ENCODE measurements around the gene GRPEL2. TPM values are rescaled to one million over a fixed set of nuclear protein-coding genes. Genes with fewer than 3 reads are reported as not detected.

GRPEL2 gene, protein sequence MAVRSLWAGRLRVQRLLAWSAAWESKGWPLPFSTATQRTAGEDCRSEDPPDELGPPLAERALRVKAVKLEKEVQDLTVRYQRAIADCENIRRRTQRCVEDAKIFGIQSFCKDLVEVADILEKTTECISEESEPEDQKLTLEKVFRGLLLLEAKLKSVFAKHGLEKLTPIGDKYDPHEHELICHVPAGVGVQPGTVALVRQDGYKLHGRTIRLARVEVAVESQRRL
- 1 to 10 TPM in 5 of 6 donors, under 1 TPM in 1; 0.49 to 3.4 (median 2.0) TPM for polyA plus RNA-seq (ENCODE audit: low read depth in 6 of 6)

DNA sequence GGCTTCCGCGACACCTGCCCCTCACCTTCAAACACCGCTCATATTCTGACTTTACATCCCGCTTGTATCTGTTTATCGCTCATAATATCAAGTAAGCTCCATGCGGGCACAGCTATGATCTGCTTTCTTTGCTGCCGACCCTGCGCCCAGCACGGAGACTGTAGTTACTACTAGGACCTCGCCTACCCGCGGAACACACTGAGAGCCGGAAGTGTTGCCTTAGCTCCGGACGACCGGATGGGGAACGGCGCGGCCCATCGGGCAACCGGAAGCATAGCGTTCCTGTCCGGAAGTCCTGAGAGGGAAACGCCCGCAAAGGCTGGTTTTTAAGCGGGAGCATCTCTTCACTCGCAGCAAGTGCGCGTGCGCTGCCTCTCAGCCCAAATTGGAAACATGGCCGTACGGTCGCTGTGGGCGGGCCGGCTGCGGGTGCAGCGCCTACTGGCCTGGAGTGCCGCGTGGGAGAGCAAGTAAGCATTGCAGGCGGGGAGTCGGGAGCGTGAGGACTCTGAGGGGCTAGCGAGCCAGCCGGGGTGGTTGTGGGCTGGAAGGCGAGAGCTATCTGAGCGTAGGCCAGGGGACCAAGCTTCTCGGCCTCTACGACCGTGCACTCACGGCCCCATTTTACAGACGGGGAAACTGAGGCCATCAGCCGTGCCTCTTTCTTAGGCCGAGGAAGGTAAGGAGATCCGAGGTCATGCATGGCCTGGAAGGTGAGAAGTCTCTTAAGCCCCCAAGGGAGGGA is at the start of gene GRPEL2:
TSS of gene GRPEL2 (plus strand) at position 353 of the 745 bp plus-strand sequence. CDS start at position 394, 41 bp downstream.
- ATAC-seq (ENCODE audit: low read depth in 2 of 2) (peak; percentile 82 to 84), DNase-seq (peak; percentile 75)
- peaks cover 19 to 23% (median 22%) of the 10 kb centered on the region in 3 donors for H3K4me1 Mint-ChIP-seq
- peaks cover 8 to 20% of the 10 kb centered on the region in 2 donors for H3K36me3 Mint-ChIP-seq
- H3K9me3 Mint-ChIP-seq = peaks cover 0 to 6% (median 0%) of the 10 kb centered on the region in 7 donors
- no peaks in the 10 kb centered on the region for H3K27me3 Mint-ChIP-seq
- H3K27ac Mint-ChIP-seq = peak within 1 kb of the TSS; percentile 77 to 92 (median 89)
- H3K4me3 Mint-ChIP-seq = peak within 1 kb of the TSS; percentile 84 to 97 (median 90)

DNA sequence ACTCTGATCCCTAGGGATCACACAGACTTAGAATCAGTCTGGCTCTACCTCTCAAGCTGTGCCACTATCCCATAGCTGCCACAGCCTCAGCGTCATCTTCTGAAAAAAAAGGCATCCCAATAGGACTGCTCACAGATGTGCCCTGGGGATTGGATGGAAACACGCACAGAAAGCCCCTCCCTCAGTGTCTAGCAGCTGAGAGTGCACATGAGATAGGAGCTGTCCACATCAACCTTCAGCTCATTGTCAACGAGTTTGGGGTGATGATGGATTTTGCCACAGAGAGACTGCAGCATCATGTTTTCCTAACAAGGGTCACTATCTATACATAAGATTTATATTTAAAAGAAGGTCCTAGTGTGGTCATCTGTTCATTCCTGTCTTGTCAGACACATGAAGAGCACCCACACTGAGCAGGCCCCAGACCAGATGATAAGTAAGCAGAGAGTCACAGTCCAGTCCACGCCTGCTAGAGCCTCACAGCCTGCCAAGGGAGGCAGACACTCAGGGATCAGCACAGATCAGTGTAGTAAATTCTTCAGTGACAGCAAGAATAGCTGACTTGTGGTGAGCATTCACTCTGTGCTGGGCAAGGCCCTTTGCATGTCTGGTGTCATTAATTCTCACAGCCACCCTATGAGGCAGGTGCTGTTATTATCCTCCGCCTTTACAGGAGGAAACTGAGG is 47.8 kb upstream of the GRPEL2 start:
- no peak for ATAC-seq (ENCODE audit: low read depth in 2 of 2)
- Mint-ChIP-seq H3K9me3 (no peaks in the 10 kb centered on the region), H3K4me3 (no peak overlapping the region), H3K27ac (no peak overlapping the region), H3K27me3 (peaks cover 23 to 41% (median 26%) of the 10 kb centered on the region in 3 donors), H3K4me1 (peaks cover 10 to 22% (median 12%) of the 10 kb centered on the region in 3 donors), H3K36me3 (no peaks in the 10 kb centered on the region)
- DNase-seq = no peak

DNA sequence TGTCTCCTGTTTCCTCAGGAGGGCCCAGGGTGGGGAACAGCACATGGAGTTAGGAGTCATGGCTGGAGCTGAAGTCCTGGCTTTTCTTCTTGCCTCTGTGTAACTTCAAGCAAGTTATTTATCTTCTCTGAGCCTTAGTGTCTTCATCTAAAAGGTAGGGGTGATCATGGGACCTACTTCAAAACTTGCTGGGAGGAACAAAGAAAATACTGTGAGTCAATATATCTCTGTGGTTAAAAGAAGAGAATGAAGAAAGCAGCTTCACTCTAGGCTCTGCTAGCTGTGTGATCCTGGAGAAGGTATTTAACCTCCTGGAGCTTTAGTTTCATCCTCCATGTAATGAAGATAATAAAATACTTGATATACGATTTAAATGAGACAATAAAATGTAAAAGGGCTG is 47.1 kb upstream of the GRPEL2 start:
- Mint-ChIP-seq H3K36me3 (no peaks in the 10 kb centered on the region), H3K4me1 (peaks cover 10 to 22% (median 12%) of the 10 kb centered on the region in 3 donors), H3K9me3 (no peaks in the 10 kb centered on the region), H3K27me3 (peaks cover 23 to 42% (median 30%) of the 10 kb centered on the region in 3 donors), H3K4me3 (no peak overlapping the region), H3K27ac (no peak overlapping the region)
- ATAC-seq (ENCODE audit: low read depth in 2 of 2) (no peak), DNase-seq (no peak)

DNA sequence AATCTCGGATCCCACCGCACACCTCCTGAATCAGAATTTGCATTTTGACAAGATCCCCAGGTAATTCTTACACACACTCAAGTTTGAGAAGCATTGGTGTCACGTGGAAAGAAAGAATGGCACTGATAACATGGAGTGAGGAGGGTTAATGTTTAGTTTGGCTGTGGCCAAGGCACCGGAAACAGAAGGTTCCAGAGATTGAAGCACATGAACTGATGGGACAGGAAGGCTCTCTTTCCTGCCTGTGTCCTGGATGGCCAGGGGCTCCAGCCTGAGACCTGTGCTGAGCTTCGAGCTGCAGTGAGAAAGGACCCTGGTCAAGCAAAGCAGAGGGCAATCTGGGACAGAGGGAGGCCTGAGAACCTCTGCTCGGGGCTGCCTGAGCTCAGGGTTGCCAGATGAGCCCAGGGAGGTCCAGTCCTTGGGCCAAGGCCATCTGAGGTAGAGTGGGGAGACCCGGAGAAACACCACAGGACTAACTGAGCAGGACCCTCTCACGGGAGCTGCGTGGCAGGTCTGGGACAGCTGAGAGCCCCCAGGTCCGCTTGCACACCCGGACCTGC is 46.4 kb upstream of the GRPEL2 start:
- H3K4me1 Mint-ChIP-seq = peaks cover 10 to 22% (median 12%) of the 10 kb centered on the region in 3 donors
- H3K9me3 Mint-ChIP-seq = no peaks in the 10 kb centered on the region
- no peak for DNase-seq
- no peak for ATAC-seq (ENCODE audit: low read depth in 2 of 2)
- H3K36me3 Mint-ChIP-seq = no peaks in the 10 kb centered on the region
- peaks cover 27 to 42% (median 30%) of the 10 kb centered on the region in 3 donors for H3K27me3 Mint-ChIP-seq
- H3K4me3 Mint-ChIP-seq = no peak overlapping the region
- H3K27ac Mint-ChIP-seq = peak overlapping the region in 1 of 6 donors; percentile 37

DNA sequence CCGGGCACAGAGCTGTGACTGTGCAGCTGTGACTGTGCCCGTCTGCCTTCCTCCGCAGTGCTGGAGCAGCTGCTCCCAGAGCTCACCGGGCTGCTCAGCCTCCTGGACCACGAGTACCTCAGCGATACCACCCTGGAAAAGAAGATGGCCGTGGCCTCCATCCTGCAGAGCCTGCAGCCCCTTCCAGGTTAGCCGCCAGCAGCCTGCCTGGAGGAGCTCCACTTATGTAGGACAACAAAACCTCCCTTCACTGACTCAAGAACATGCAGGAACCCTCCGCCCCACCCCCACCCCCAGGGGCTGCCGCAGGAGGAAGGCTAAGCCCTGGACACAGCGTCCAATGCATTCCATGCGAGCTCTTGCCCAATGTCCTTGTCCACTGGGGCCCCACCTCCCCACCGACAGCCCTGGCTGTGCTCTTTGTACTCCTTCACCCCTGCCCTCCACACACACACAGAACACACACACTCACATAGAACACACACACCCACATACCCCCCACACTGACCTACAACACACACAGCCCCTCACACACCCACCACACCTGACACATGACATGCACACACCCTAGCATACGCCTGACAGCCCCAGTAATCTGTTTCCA is 45.7 kb upstream of the GRPEL2 start:
- Mint-ChIP-seq H3K4me1 (peaks cover 10 to 22% (median 12%) of the 10 kb centered on the region in 3 donors), H3K9me3 (no peaks in the 10 kb centered on the region), H3K27me3 (peaks cover 28 to 42% (median 30%) of the 10 kb centered on the region in 3 donors), H3K36me3 (no peaks in the 10 kb centered on the region), H3K27ac (peak overlapping the region in 2 of 6 donors; percentile 1 to 90), H3K4me3 (no peak overlapping the region)
- DNase-seq (no peak), ATAC-seq (ENCODE audit: low read depth in 2 of 2) (no peak)

DNA sequence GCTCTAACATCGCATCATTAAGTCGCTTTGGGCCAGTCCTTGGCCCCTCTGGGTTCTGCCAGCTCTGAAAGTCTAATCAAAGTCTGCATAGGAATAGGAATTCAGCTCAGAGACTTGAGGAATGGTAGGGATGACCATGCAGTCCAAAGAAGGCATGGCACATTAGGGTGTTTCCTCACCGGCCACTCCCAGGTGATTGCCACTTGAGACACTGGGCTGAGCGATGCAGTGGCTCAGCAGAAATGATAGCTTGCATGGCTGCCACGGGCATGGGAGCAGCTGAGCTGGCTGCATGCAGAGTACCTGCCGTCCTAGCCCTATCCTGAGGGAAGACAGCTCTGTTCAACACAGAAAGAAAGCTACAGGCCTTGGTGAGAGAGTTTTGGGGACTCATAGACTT is 44.9 kb upstream of the GRPEL2 start:
- no peaks in the 10 kb centered on the region for H3K36me3 Mint-ChIP-seq
- peaks cover 24 to 42% (median 30%) of the 10 kb centered on the region in 3 donors for H3K27me3 Mint-ChIP-seq
- DNase-seq = no peak
- H3K4me3 Mint-ChIP-seq = no peak overlapping the region
- no peaks in the 10 kb centered on the region for H3K9me3 Mint-ChIP-seq
- H3K27ac Mint-ChIP-seq = no peak overlapping the region
- no peak for ATAC-seq (ENCODE audit: low read depth in 2 of 2)
- peaks cover 3 to 15% (median 6%) of the 10 kb centered on the region in 3 donors for H3K4me1 Mint-ChIP-seq

DNA sequence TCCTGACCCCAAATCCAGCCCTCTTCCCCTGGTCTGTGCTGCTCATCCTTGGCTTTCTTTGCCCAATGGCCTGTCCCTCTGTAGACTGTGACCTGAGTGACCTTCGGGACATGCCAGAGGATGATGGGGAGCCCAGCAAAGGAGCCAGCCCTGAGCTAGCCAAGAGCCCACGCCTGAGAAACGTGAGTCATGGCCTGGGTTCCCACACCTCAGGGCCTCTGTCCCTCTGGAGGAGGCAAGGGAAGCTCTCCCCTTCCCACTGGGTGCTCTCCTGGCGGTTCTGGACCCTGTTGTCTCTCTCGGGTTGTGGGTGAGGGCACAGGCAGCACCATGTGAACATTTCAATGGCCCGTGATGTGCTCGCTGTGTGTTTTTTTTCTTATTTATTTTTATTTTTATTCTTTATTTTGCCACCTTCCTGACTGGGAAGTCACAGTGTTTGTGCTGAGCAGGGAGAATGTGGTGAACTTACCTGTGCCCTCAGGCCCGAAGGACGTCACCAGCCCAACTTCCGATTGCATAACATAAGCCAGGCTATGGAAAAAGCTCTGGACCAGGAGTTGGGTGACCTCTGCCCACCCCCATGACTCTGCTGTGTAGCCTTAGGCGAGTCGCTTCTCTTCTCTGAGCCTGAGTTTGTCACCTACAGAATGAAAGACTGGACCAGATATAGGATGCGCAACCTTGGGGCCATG is 44.1 kb upstream of the GRPEL2 start:
- no peak for ATAC-seq (ENCODE audit: low read depth in 2 of 2)
- no peaks in the 10 kb centered on the region for H3K9me3 Mint-ChIP-seq
- peaks cover 24 to 42% (median 30%) of the 10 kb centered on the region in 3 donors for H3K27me3 Mint-ChIP-seq
- no peak overlapping the region for H3K27ac Mint-ChIP-seq
- H3K4me1 Mint-ChIP-seq = peaks cover 0 to 12% (median 5%) of the 10 kb centered on the region in 3 donors
- no peak overlapping the region for H3K4me3 Mint-ChIP-seq
- no peaks in the 10 kb centered on the region for H3K36me3 Mint-ChIP-seq
- no peak for DNase-seq

DNA sequence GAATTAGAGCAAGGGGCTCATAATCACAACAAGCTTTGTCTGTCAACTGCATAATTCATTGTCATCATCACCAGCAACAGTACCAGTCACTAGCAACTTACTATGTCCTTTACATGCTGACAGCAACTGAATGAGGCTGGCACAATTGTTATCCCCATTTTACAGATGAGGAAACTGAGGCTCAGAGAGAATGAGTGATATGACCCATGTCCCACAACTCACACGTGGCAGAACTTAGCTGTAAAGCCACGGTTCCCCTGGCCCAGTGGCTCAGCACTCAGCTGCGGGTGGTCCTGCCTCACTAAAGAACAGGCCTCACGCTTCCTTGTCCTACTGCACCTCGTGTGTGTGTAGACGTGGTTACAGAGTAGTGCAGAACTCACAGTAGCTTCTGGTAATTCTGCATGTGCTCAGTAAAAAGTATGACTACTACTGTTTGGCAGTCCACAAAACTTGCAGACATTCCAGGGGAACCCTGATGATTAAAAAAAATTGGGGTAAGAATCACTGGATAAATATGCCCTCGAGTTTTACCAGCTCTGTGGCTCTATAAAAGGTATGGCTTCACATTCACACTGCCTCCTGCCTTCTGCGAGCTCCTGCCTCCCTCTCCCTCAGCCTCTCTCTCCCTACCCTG is 43.4 kb upstream of the GRPEL2 start:
- H3K36me3 Mint-ChIP-seq = no peaks in the 10 kb centered on the region
- ATAC-seq (ENCODE audit: low read depth in 2 of 2) (no peak), DNase-seq (no peak)
- no peak overlapping the region for H3K4me3 Mint-ChIP-seq
- no peaks in the 10 kb centered on the region for H3K9me3 Mint-ChIP-seq
- no peak overlapping the region for H3K27ac Mint-ChIP-seq
- H3K4me1 Mint-ChIP-seq = peaks cover 0 to 6% (median 5%) of the 10 kb centered on the region in 3 donors
- peaks cover 24 to 42% (median 30%) of the 10 kb centered on the region in 3 donors for H3K27me3 Mint-ChIP-seq

DNA sequence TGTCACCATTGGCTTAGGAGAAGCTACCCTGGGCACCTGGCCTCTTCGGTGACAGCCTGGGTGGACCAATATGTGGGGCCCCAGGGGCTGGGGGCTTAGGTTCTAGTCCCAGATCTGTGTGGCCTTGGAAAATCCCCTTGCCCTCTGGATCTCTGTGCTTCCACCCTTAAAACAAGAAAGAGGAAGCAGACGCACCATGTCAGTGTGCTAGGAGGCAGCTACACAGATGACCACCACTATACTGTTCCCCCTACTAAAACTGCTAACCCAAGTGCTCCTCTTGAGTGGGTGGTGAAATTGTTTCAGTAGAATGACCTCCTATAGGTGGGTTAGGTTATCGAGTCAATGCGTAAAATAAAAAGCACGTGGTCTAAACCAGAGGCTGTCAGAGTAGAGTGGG is 42.7 kb upstream of the GRPEL2 start:
- H3K9me3 Mint-ChIP-seq = no peaks in the 10 kb centered on the region
- H3K4me3 Mint-ChIP-seq = no peak overlapping the region
- H3K27me3 Mint-ChIP-seq = peaks cover 24 to 42% (median 30%) of the 10 kb centered on the region in 3 donors
- no peaks in the 10 kb centered on the region for H3K36me3 Mint-ChIP-seq
- ATAC-seq (ENCODE audit: low read depth in 2 of 2) = no peak
- DNase-seq = no peak
- peaks cover 0 to 6% (median 5%) of the 10 kb centered on the region in 3 donors for H3K4me1 Mint-ChIP-seq
- no peak overlapping the region for H3K27ac Mint-ChIP-seq

DNA sequence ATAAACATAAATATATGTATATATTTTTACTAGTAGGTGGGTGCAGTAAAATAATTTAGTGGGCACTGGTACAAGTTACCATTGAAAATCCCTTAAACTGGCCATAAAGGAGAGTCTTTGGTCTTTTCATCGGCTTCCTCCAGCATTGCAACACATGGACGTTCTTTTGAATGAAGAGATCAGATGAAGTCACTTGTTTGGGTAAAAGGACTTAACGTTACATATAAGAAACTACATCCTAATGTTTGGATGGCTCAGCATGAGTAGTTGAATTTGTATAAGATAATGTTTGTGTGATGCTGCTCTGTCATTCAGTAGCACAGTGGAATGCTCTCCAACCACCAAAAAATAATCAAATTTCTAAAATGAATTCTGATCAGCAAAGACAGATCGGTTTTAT is 42.1 kb upstream of the GRPEL2 start:
- Mint-ChIP-seq H3K36me3 (no peaks in the 10 kb centered on the region), H3K27ac (no peak overlapping the region), H3K4me1 (peaks cover 0 to 6% (median 5%) of the 10 kb centered on the region in 3 donors), H3K4me3 (no peak overlapping the region), H3K9me3 (no peaks in the 10 kb centered on the region), H3K27me3 (peaks cover 24 to 42% (median 30%) of the 10 kb centered on the region in 3 donors)
- DNase-seq (no peak), ATAC-seq (ENCODE audit: low read depth in 2 of 2) (no peak)

DNA sequence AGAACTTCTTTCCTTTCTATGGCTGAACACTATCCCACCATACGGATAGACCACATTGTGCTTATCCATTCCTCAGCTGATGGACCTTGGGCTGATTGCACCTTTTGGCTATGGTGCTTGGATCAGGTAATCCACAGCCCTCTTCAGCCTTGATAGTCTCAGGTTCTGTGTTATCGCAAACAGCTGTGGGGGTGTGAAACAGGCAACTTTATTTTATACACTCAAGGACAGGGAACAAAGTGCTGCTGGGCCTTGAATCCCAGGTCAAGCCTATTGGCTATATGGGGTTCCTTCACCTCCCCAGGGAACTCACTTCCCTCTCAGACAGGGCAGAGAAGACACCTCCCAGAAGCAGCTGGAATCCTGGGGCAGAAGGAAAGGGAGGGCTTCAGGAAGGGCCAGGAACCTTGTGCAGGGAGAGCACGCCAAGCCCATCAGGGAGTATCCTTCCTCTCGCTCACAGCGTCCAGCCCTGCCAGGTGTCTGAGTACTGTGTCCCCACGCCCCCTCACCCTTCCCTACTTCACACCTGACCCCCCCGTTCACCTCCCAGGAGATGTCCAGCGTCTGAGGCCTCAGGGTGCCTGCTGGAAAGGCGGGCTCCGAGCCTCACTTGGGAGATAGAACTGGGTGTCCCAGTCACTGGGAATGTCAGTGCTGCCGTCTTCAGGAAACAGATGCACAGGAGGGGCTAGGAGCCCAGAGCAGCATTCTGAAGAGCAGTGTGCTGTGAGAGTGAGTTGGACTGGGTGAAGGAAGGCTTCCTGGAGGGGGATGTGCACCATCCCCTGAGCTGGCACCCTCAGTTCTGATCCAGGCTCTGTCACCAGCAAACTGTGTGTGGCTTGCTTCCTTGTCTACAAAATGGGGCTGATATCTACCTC is 40.9 kb upstream of the GRPEL2 start:
- H3K36me3 Mint-ChIP-seq = no peaks in the 10 kb centered on the region
- no peak for DNase-seq
- H3K9me3 Mint-ChIP-seq = no peaks in the 10 kb centered on the region
- ATAC-seq (ENCODE audit: low read depth in 2 of 2) = no peak
- H3K27ac Mint-ChIP-seq = no peak overlapping the region
- H3K4me1 Mint-ChIP-seq = peaks cover 0 to 5% (median 5%) of the 10 kb centered on the region in 3 donors
- H3K4me3 Mint-ChIP-seq = no peak overlapping the region
- peaks cover 21 to 32% (median 24%) of the 10 kb centered on the region in 3 donors for H3K27me3 Mint-ChIP-seq

Data from naive B cell (primary cell).